Activated CD8-positive, alpha-beta memory T cell treated with anti-CD3 and anti-CD28 coated beads, Interleukin-2, amount 50 U/mL, for 4 hours (primary cell): ENCODE data around the gene AADACL3.

Experiments
- DNase-seq: peaks from one replicate; pipeline ENCODE4 v3.0.0-alpha.2; 2020

The AADACL3 gene

GRCh38 chr1:12770620-12771019 lies 54.7 kb downstream of the AADACL3 start:
- DNase-seq = no peak

GRCh38 chr1:12771186-12771585 lies 55.3 kb downstream of the AADACL3 start:
- DNase-seq = no peak

GRCh38 chr1:12772520-12772919 lies 56.6 kb downstream of the AADACL3 start:
- DNase-seq = no peak

GRCh38 chr1:12773438-12773837 lies 57.5 kb downstream of the AADACL3 start, which contains the start of gene PRAMEF12:
Gene PRAMEF12 (plus strand): TSS chr1:12773738. CDS start chr1:12774868, 1,130 bp downstream.
- DNase-seq = no peak

- no peak for DNase-seq
These were observed 59.0 kb downstream of the AADACL3 start for GRCh38 chr1:12774801-12775345.

- DNase-seq = no peak
These were observed 59.5 kb downstream of the AADACL3 start for GRCh38 chr1:12775443-12775842.

- DNase-seq = no peak
These were observed 61.1 kb downstream of the AADACL3 start for GRCh38 chr1:12776801-12777557.
